Measurements from ENCODE around the gene FBXL20. TPM values are rescaled to one million over a fixed set of nuclear protein-coding genes. Genes with fewer than 3 reads are reported as not detected.

FBXL20 gene
- total RNA-seq, 1 donor from 2014 or later, result 23.9 TPM

- no peaks in the 10 kb centered on the region for H3K9me3 ChIP-seq
- H3K27me3 ChIP-seq, result peaks cover 5% of the 10 kb centered on the region
- H3K4me1 ChIP-seq, result peaks cover 11% of the 10 kb centered on the region
- peak; percentile 57 for TF ChIP-seq CTCF (IDR thresholded peaks at IDR 0.05)
- intact Hi-C loops (cut with DNase I), result no loop called here
- DNase-seq (peak; percentile 84), ATAC-seq (peak; percentile 82)
- H3K36me3 ChIP-seq, result no peaks in the 10 kb centered on the region
- H3K27ac ChIP-seq, result no peak overlapping the region
- H3K4me3 ChIP-seq, result no peak overlapping the region
Observed at GRCh38 chr17:39239640-39240314, 161.6 kb downstream of the FBXL20 start.

GRCh38 chr17:39238311-39238972 is 163.0 kb downstream of the FBXL20 start:
- Histone ChIP-seq H3K9me3 (no peaks in the 10 kb centered on the region), H3K36me3 (no peaks in the 10 kb centered on the region), H3K27ac (peak overlapping the region; percentile 51), H3K4me1 (peaks cover 7% of the 10 kb centered on the region), H3K4me3 (no peak overlapping the region), H3K27me3 (peaks cover 6% of the 10 kb centered on the region)
- ATAC-seq (peak; percentile 58), DNase-seq (peak; percentile 79)
- no peak for TF ChIP-seq CTCF (IDR thresholded peaks at IDR 0.05)
- intact Hi-C loops (cut with DNase I), result no loop called here

- Histone ChIP-seq H3K4me1 (peaks cover 7% of the 10 kb centered on the region), H3K9me3 (no peaks in the 10 kb centered on the region), H3K36me3 (no peaks in the 10 kb centered on the region), H3K27ac (no peak overlapping the region), H3K4me3 (no peak overlapping the region), H3K27me3 (peaks cover 8% of the 10 kb centered on the region)
- intact Hi-C loops (cut with DNase I), result no loop called here
- TF ChIP-seq CTCF (IDR thresholded peaks at IDR 0.05), result no peak
- ATAC-seq, result no peak
- DNase-seq, result no peak
Observed at GRCh38 chr17:39237586-39237985, 163.8 kb downstream of the FBXL20 start.

- Histone ChIP-seq H3K27ac (no peak overlapping the region), H3K4me3 (no peak overlapping the region), H3K9me3 (no peaks in the 10 kb centered on the region), H3K36me3 (no peaks in the 10 kb centered on the region), H3K27me3 (peaks cover 13% of the 10 kb centered on the region), H3K4me1 (peaks cover 7% of the 10 kb centered on the region)
- no peak for DNase-seq
- intact Hi-C loops (cut with DNase I), result no loop called here
- ATAC-seq, result no peak
- TF ChIP-seq CTCF (IDR thresholded peaks at IDR 0.05), result no peak
Observed at GRCh38 chr17:39236981-39237441, 164.4 kb downstream of the FBXL20 start.

GRCh38 chr17:39236450-39236927 is 164.9 kb downstream of the FBXL20 start:
- intact Hi-C loops (cut with DNase I), result no loop called here
- TF ChIP-seq CTCF (IDR thresholded peaks at IDR 0.05), result no peak
- Histone ChIP-seq H3K27ac (no peak overlapping the region), H3K9me3 (no peaks in the 10 kb centered on the region), H3K36me3 (no peaks in the 10 kb centered on the region), H3K27me3 (peaks cover 18% of the 10 kb centered on the region), H3K4me3 (no peak overlapping the region), H3K4me1 (peaks cover 7% of the 10 kb centered on the region)
- no peak for ATAC-seq
- no peak for DNase-seq
